Lung (tissue), 12 donors: ENCODE results near the gene TM6SF1. TPM values are rescaled to one million over a fixed set of nuclear protein-coding genes. Genes with fewer than 3 reads are reported as not detected.

Experiments used
- ATAC-seq: fragments of 200-7000 bp; cut with Tn5 transposase; one replicate; pipeline ENCODE4 v1.9.1; 2020; ENCODE audit warnings: moderate number of reproducible peaks; ENCODE audit not compliant: insufficient read depth, low FRiP score
- DNase-seq, 3 donors: peaks; one replicate each; pipeline ENCODE4 v3.0.0-alpha.2; 2013 to 2017
- H3K27ac ChIP-seq, 2 donors: one replicate each; pipeline ENCODE4 v1.5.1; 2013; ENCODE audit warnings: mild to moderate bottlenecking in 2 of 2, moderate library complexity in 2 of 2, control low read depth in 1 of 2, inconsistent platforms in 1 of 2, low read depth in 1 of 2, low read length in 1 of 2
- H3K27me3 ChIP-seq, 3 donors: one replicate each; pipeline ENCODE4 v1.5.1; 2013; ENCODE audit warnings: low read length in 2 of 3; ENCODE audit not compliant: control insufficient read depth in 3 of 3, insufficient read depth in 3 of 3
- H3K36me3 ChIP-seq, 4 donors: one replicate each; pipeline ENCODE4 v1.5.1; 2013; ENCODE audit warnings: low read length in 4 of 4, mild to moderate bottlenecking in 1 of 4, moderate library complexity in 1 of 4; ENCODE audit not compliant: control insufficient read depth in 4 of 4, insufficient read depth in 4 of 4
- H3K4me1 ChIP-seq, 5 donors: one replicate each; pipeline ENCODE4 v1.5.1; 2013; ENCODE audit warnings: low read length in 5 of 5, mild to moderate bottlenecking in 2 of 5, moderate library complexity in 1 of 5; ENCODE audit not compliant: control insufficient read depth in 5 of 5, insufficient read depth in 5 of 5
- H3K4me3 ChIP-seq: one replicate; pipeline ENCODE4 v1.5.1; 2013; ENCODE audit warnings: mild to moderate bottlenecking, control low read depth, moderate library complexity
- H3K9ac ChIP-seq, 2 donors: one replicate each; pipeline ENCODE4 v1.5.1; 2013; ENCODE audit warnings: low read length in 2 of 2, control low read depth in 1 of 2; ENCODE audit not compliant: insufficient read depth in 1 of 2
- H3K9me3 ChIP-seq, 4 donors: one replicate each; pipeline ENCODE4 v1.5.1; 2013; ENCODE audit warnings: low read length in 3 of 4, mild to moderate bottlenecking in 1 of 4, moderate library complexity in 1 of 4; ENCODE audit not compliant: control insufficient read depth in 4 of 4, insufficient read depth in 3 of 4
- WGBS, 2 donors: extraction: QIAGEN DNeasy Blood & Tissue Kit; methylation state at CpG; one replicate each; pipeline ENCODE4 v1.1.7; 2013; 5-methylcytosine and 5-hydroxymethylcytosine counted together
- polyA plus RNA-seq, 2 donors: library from polyadenylated mRNA; stranded (reverse); fragments of 200-250 nt; gene quantifications; one replicate each; pipeline ENCODE4 v1.2.1, GENCODE V29; 2013
- total RNA-seq, 2 donors: library from RNA; depleted of rRNA in 1 of 2; stranded (reverse); fragments of >200 nt in 1 of 2; gene quantifications; one replicate each; pipeline ENCODE4 v1.2.1, GENCODE V29; 2014 to 2021
- TF ChIP-seq, protein P1 (sequence below): IDR thresholded peaks from 2 replicates; pipeline ENCODE4 v1.5.1; 2012; ENCODE audit warnings: mild to moderate bottlenecking; ENCODE audit errors: control extremely low read depth, extremely low read depth
- donor health status: control.
- donor health status: control.
- donor health status: Bipolar disorder and iron deficiency.
- donor health status: healthy.
- donor health status: DM: yes; HTN: yes; CAD: no.

TM6SF1 gene
- total and polyA plus RNA-seq, 4 donors: 4.3 to 15.8 (median 13.7) TPM

DNA sequence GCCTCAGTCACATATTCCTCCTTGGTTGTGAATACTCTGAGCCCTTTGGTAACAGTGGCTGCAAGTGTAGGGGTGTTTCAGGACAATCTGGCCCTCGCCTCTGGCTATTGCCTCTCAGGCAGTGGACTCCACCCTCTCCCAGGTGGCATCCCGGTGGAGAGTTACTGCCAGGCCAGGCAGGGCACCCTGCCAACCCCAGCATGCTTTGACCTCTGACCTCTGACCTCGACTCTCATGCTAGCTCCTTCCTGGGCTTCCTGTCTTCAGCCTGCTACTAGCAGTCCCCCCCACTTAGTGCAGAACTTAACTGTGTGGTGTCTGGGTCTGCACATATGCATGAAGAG lies 5.5 kb downstream of the TM6SF1 start:
- peak overlapping the region in 1 of 2 donors; percentile 11 for H3K27ac ChIP-seq
- TF ChIP-seq, protein P1, sequence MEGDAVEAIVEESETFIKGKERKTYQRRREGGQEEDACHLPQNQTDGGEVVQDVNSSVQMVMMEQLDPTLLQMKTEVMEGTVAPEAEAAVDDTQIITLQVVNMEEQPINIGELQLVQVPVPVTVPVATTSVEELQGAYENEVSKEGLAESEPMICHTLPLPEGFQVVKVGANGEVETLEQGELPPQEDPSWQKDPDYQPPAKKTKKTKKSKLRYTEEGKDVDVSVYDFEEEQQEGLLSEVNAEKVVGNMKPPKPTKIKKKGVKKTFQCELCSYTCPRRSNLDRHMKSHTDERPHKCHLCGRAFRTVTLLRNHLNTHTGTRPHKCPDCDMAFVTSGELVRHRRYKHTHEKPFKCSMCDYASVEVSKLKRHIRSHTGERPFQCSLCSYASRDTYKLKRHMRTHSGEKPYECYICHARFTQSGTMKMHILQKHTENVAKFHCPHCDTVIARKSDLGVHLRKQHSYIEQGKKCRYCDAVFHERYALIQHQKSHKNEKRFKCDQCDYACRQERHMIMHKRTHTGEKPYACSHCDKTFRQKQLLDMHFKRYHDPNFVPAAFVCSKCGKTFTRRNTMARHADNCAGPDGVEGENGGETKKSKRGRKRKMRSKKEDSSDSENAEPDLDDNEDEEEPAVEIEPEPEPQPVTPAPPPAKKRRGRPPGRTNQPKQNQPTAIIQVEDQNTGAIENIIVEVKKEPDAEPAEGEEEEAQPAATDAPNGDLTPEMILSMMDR: no peak
- no peak for DNase-seq
- H3K9ac ChIP-seq: no peak overlapping the region
- peaks cover 0 to 6% (median 0%) of the 10 kb centered on the region in 4 donors for H3K36me3 ChIP-seq
- 49 to 58% methylated on average over 3 of the region's 3 CpGs for WGBS, 2 donors
- peaks cover 0 to 15% (median 10%) of the 10 kb centered on the region in 3 donors for H3K27me3 ChIP-seq
- no peak for ATAC-seq
- no peak overlapping the region for H3K4me3 ChIP-seq
- H3K4me1 ChIP-seq: peaks cover 0 to 31% (median 0%) of the 10 kb centered on the region in 5 donors
- H3K9me3 ChIP-seq: no peaks in the 10 kb centered on the region

GRCh38 chr15:83113881-83114674 lies 6.6 kb downstream of the TM6SF1 start:
- Histone ChIP-seq H3K27me3 (peaks cover 0 to 4% (median 3%) of the 10 kb centered on the region in 3 donors), H3K4me3 (no peak overlapping the region), H3K27ac (peak overlapping the region in 1 of 2 donors; percentile 11), H3K36me3 (peaks cover 0 to 8% (median 0%) of the 10 kb centered on the region in 4 donors), H3K9me3 (no peaks in the 10 kb centered on the region), H3K9ac (no peak overlapping the region), H3K4me1 (peaks cover 0 to 21% (median 0%) of the 10 kb centered on the region in 5 donors)
- ATAC-seq: no peak
- DNase-seq: no peak
- TF ChIP-seq, protein P1: no peak
- 85 to 92% methylated on average over 5 of the region's 5 CpGs for WGBS, 2 donors

DNA sequence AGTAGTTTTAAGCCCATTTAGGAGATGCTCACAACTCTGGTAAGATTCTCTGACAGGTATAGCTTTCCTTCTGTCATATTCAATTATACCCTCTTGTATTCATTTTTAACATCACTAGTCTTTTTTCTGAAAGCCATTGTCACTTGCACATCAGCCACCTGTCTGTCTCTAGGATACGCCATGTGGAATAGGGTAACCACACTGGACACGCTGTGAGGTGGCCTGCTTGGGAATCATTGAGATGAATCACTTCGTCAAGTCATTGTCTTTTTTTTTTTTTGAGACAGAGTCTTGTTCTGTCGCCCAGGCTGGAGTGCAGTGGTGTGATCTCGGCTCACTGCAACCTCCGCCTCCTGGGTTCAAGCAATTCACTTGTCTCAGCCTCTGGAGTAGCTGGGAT lies 7.4 kb downstream of the TM6SF1 start:
- no peak for DNase-seq
- Histone ChIP-seq H3K27ac (no peak overlapping the region), H3K36me3 (peaks cover 0 to 12% (median 0%) of the 10 kb centered on the region in 4 donors), H3K27me3 (peaks cover 0 to under 1% (median 0%) of the 10 kb centered on the region in 3 donors), H3K4me3 (no peak overlapping the region), H3K4me1 (peaks cover 0 to 15% (median 0%) of the 10 kb centered on the region in 5 donors), H3K9ac (no peak overlapping the region), H3K9me3 (no peaks in the 10 kb centered on the region)
- WGBS, 2 donors: 97 to 100% methylated on average over 6 of the region's 6 CpGs
- ATAC-seq: no peak
- TF ChIP-seq, protein P1: no peak
